GM19239 (cell line): Measurements from ENCODE around the gene SRSF2.

Source experiments
- DNase-seq: peaks from one replicate; pipeline ENCODE4 v3.0.0; 2011; ENCODE audit warnings: low spot score; ENCODE audit not compliant: insufficient read length
- FAIRE-seq: peaks from 2 replicates; lab custom pipeline; 2011; peaks lifted over from hg19 to GRCh38; lab: Jason Lieb, UNC

Gene SRSF2

GRCh38 chr17:76686538-76687297 is 50.4 kb downstream of the SRSF2 start:
- FAIRE-seq = no peak

GRCh38 chr17:76685846-76686245 is 51.3 kb downstream of the SRSF2 start:
- FAIRE-seq (no peak), DNase-seq (no peak)

More at GRCh38 chr17:76686538-76687297, 50.4 kb downstream of the SRSF2 start:
- no peak for DNase-seq

- DNase-seq = no peak
- no peak for FAIRE-seq
These were observed 51.8 kb downstream of the SRSF2 start for GRCh38 chr17:76685366-76685765.

GRCh38 chr17:76684756-76685155 is 52.4 kb downstream of the SRSF2 start:
- no peak for DNase-seq

More at GRCh38 chr17:76684756-76685155, 52.4 kb downstream of the SRSF2 start:
- FAIRE-seq = no peak
